HEK293T (cell line): ENCODE data around the gene UMAD1.

ENCODE experiments used
- CTBP1 ChIP-seq: fragments of 450-650 bp; IDR thresholded peaks from 2 replicates; pipeline ENCODE4 v1.6.1; 2016; ENCODE audit warnings: borderline replicate concordance
- ELF4 ChIP-seq: fragments of 450-650 bp; IDR thresholded peaks from 2 replicates; pipeline ENCODE4 v1.6.1; 2017; ENCODE audit warnings: antibody characterized with exemption
- FOXA1 ChIP-seq: fragments of 450-650 bp; IDR thresholded peaks from 2 replicates; pipeline ENCODE4 v1.6.1; 2016; ENCODE audit warnings: mild to moderate bottlenecking
- FOXM1 ChIP-seq: fragments of 450-650 bp; IDR thresholded peaks from 2 replicates; pipeline ENCODE4 v1.6.1; 2017; ENCODE audit warnings: mild to moderate bottlenecking, borderline replicate concordance
- HDGF ChIP-seq: fragments of 450-650 bp; IDR thresholded peaks from 2 replicates; pipeline ENCODE4 v1.6.1; 2017; ENCODE audit warnings: antibody characterized with exemption, borderline replicate concordance
- L3MBTL2 ChIP-seq: fragments of 450-650 bp; conservative IDR thresholded peaks from 2 replicates; pipeline ENCODE4 v1.6.1; 2016; ENCODE audit warnings: mild to moderate bottlenecking
- LEF1 ChIP-seq: fragments of 450-650 bp; IDR thresholded peaks from 2 replicates; pipeline ENCODE4 v1.6.1; 2017; ENCODE audit warnings: mild to moderate bottlenecking, borderline replicate concordance
- SP1 ChIP-seq: fragments of 450-650 bp; IDR thresholded peaks from 2 replicates; pipeline ENCODE4 v1.6.1; 2017
- SUZ12 ChIP-seq: fragments of 450-650 bp; IDR thresholded peaks from 2 replicates; pipeline ENCODE4 v1.6.1; 2016; ENCODE audit warnings: mild to moderate bottlenecking
- TARDBP ChIP-seq: fragments of 450-650 bp; IDR thresholded peaks from 2 replicates; pipeline ENCODE4 v1.6.1; 2016
- TF ChIP-seq, protein P1 (sequence below): fragments of 450-650 bp; IDR thresholded peaks from 2 replicates; pipeline ENCODE4 v1.6.1; 2016

DNA sequence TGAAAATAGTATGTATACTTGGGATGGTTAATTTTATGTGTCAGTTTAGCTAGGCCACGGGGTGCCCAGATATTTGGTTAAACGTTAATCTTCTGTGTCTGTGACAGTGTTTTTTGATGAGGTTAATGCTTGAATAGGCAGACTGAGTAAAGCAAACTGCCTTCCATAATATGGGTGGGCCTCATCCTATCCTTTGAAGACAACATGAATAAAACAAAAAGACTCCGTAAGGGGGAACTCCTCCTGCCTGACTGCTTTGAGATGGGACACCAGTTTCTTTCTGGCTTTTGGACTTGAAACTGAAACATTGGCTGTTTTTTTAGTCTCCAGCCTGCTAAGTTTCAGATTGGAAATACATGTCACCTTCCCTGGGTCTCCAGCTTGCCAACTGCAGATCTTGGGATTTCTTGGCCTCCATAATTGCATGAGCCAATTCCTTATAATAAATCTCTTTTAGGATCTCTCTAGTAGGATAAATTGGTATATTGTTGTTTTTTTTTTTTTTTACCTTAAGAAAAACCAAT, 268.1 kb downstream of the UMAD1 start:
- TF ChIP-seq ELF4 (no peak), L3MBTL2 (no peak), SP1 (no peak), CTBP1 (no peak), SUZ12 (no peak), TARDBP (no peak), LEF1 (no peak), HDGF (no peak), FOXM1 (no peak), FOXA1 (no peak)
- TF ChIP-seq, protein P1, sequence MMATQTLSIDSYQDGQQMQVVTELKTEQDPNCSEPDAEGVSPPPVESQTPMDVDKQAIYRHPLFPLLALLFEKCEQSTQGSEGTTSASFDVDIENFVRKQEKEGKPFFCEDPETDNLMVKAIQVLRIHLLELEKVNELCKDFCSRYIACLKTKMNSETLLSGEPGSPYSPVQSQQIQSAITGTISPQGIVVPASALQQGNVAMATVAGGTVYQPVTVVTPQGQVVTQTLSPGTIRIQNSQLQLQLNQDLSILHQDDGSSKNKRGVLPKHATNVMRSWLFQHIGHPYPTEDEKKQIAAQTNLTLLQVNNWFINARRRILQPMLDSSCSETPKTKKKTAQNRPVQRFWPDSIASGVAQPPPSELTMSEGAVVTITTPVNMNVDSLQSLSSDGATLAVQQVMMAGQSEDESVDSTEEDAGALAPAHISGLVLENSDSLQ, result no peak
